Stimulated activated CD8-positive, alpha-beta memory T cell treated with anti-CD3 and anti-CD28 coated beads, Interleukin-4, amount 100 ng/mL, for 1 hour (primary cell): ENCODE measurements around the gene PRKCA.
A peak's percentile ranks its signal among the peaks of the same experiment; 100 is the strongest.
"Not testable (repeated sequence)": the region's sequence is repeated elsewhere in the genome, so short reads cannot be mapped to it uniquely, and the experiment has no call there.

Experiments
- DNase-seq, 2 donors: peaks; one replicate each; pipeline ENCODE4 v3.0.0-alpha.2; 2020; ENCODE audit warnings: low read depth in 2 of 2, low spot score in 1 of 2

PRKCA gene

DNA sequence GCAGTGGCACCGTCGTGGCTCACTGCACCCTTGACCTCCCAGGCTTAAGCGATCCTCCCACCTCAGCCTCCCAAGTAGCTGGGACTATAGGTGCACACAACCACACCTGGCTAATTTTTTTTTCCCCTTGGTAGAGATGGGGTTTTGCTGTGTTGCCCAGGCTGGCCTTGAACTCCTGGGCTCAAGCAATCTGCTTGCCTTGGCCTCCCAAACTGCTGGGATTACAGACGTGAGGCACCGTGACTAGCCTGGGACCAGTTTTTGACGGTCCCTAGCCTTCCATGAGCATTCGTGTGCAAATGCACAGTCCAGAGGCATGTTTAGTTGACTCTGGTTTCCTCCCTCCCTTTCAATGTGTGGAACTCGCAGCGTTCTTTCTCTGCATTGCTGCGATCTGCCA lies 48.2 kb downstream of the PRKCA start:
- DNase-seq = not testable (repeated sequence)

DNA sequence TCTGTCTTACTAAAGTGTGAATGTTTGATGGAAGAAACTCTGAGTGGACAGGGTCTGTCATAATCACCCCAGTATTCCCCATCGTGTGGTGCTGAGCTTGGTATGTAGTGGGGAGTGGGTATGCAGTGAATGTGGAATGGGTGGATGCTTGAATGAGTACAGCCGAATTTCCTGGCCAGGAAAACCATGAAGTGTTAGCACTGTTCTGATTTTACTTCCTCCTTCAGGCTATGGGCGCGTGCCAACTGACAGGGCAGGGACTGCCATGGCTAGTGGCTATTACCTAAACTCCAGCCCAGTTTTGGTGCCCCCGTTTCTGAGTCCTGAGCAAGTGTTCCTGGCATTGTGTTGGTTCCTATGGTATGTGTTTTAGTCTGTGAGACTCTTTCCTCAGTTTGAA lies 48.6 kb downstream of the PRKCA start:
- no peak for DNase-seq

DNA sequence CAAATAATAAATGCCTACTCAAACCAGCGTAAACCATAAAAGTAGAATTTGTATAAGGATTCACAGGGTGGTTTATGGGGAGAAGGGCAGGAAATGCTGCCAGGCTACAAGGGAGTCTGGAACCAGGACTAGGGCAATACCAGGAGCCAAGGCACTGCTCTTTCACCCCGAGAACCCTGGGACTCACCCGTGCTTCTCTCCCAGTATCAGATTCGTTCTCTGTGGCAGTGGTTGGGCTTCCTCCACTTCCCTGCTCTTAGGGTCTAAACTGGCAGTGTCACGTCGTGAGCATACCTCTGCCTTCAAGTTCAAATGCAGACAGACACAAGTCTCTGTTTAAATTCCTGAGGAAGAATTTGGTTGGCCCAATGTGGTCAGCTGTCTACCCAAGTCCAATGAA lies 49.3 kb downstream of the PRKCA start:
- DNase-seq = no peak

DNA sequence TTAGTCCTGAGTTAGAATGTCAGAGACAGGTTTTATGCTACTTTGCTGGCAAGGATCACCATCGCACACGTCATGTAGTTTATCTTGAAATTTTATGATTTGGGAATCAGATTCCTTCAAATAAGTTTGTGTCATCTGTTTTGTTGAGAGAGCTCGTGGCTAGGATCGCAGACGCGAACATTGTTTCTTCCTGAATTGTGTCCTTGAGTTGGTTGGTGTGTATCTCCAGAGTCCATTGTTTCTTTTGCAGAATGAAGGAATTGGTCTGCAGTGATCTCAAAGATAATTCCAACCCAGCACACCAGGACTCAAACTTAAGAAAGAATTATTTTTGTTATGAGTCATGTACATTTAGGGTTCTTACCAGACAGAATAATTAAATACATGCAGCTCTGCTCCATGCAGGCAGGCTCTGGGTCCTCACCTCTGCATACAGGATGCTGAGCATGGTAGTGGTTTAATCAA lies 51.6 kb downstream of the PRKCA start:
- no peak for DNase-seq

DNA sequence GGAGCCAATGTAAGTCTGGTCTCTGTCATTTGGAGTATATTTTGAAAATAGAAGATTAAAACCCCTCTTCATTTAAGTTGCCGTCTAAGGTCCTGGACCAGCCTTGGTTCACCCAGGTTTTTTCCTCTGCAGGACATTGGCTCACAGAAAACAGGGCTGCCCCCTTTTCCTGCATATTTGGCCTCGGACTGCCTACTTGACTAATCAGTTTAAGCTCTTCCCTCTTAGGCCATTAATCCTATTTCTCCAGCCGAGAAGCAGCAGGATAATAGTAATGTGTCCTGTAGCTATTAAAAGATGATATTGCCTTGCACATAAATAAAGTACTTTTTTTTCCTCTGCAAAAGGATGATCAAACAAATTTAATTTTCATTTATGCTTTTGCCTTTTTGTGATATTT lies 52.1 kb downstream of the PRKCA start:
- DNase-seq = no peak

DNA sequence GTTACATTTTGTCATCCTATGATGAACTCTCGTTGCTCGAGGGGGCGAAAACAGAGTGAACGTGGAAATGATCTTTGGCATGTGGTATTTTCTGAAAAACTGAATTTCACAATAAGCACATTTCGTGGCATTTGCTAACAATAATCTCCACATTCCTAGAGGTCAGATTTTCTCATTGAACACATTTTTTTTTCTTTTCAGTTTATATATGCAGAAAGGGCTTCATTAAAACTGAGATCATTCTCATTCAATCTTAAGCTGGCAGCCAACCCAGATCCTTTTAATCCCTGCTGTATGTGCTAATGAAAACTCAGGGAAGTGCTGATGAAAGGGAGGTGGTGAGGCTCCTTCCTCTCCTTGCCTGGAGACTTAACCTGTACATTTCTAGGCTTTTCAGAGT lies 52.6 kb downstream of the PRKCA start:
- no peak for DNase-seq

DNA sequence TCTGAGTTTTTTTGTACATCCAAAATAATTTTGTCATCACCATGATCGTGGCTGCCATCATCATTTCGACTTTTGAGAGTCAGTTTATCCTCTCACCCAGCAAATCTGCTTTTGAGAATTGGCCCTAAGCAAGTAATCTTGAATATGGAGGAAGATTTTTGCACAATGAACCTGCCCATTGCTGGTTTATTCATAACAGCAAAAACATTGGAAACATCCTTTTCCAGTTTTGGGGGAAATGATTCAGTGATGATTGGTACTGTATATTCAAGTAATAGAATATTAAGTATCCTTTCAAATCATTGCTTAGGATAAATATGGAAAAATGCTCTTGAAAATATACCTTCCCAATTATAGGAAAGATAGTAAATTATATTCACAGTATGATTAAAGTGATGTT lies 53.1 kb downstream of the PRKCA start:
- no peak for DNase-seq

DNA sequence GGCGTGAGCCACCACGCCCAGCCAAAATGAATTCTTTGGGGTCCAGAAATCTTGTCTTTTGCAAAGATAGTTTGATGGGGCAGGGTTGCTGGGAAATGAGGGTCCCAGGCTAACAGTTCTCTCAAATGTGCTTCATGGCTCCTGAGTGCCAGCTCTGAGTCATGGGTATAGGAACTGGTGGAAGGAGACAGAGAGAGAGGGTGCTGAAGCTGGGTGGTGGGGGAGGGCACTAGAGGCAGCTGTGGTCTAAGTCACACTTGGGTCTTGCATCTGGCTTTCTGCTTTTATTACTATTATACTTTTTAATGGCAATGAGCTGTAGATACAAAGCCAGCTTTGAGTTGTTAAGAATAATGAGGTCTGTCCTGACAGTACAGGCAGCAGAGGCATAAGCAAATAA lies 54.6 kb downstream of the PRKCA start:
- DNase-seq = no peak

DNA sequence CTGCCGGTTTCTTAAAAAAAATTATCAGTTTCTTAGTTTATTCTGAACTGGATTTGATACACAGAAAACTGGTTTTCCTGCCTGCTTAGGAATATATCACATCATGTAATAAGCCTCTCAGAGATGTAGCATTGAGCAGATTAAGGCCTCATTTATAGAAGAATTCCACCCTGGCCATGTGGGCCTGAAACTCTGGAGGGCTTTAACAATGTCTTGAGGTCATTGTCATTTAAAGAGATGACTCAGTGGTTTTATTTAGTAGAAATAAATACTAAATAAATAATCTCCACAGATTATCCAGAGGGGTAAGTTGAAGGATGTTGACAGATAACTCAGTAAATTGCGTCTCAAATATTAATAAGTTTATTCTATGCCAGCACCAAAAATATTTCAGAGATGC lies 56.9 kb downstream of the PRKCA start:
- no peak for DNase-seq

DNA sequence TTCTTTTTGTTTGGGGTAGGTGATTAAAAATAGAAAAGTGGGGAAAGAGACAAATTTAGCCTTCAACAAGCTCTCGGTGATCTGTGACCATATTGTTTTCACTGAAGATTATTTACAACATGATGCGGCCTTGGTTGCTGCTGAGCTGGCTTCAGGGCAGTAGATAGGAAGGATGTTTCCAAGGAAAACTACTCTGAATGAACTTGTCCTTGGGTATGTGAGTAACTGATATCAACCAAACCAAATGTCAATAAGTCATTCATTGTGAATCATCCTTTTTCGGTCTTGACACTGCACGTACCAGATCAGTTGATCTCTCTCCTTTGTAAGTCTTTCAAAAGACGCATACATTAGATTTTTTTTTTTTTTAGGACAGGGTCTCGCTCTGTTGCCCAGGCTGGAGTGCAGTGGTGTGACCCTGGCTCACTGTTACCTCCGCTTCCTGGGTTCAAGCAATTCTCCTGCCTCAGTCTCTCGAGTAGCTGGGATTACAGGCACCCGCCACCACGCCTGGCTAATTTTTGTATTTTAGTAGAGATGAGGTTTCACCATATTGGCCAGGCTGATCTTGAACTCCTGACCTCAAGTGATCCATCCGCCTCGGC lies 58.6 kb downstream of the PRKCA start:
- not testable (repeated sequence) for DNase-seq

DNA sequence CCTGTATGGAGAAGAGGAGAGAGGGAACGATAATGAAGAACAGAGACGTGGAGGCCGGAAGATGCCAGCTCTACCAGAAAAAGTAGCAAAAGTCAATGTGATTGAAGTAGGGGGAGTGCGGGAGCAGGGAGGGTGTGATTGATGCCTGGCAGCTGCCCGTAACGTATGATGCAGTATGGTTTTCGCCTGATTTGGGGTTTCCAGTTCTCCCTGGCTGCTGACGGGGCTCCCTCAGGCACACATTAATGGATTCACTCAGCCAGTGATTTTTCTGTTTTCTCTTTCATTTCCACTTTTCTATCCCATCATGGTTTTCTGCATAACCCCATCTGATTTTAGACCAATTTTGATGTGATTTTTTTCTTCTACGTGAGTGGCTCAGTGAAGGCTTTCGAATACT lies 62.1 kb downstream of the PRKCA start:
- DNase-seq = no peak

DNA sequence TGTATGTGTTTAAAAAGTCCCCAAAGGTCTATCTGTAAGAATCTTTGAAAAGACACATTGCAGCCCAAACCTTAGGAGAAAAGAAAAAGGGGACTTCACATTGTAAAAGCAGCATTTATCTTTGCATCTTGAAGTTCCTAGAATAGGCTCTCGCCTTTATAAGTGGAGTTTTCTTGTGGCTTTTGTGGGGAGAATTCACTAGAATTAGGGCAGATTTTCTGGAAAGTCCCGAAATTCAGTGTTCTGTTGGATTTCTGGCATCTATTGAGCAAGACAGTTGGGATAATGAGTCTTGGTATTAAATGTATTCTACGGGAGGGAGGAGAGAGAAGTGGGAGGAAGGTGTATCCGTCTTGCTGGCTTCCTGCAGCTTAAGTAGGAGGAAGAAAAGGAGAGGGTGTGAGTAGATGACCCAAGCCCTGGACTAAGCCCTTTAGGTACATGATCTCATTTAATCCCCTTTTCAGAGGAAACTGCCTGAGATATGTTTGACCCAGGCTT lies 62.6 kb downstream of the PRKCA start:
- DNase-seq = no peak

DNA sequence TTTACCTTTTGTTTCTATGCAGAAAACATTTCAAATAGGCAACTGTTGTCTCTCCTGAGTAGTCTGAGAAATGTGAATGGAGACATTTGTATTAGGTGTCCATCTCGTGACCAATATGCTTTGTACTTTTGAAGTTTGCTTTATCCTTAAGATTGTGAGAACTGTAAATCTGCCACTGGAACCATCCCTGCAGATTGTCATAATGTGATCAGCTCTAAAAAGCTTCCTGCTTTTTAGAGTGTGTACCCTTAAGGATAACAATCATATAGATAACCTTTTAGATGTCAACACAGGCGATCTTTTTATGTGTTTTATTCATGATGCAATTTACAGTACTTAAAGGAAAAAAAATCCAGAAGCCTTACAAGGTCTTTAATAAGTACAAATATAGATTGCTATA lies 63.5 kb downstream of the PRKCA start:
- DNase-seq = no peak

DNA sequence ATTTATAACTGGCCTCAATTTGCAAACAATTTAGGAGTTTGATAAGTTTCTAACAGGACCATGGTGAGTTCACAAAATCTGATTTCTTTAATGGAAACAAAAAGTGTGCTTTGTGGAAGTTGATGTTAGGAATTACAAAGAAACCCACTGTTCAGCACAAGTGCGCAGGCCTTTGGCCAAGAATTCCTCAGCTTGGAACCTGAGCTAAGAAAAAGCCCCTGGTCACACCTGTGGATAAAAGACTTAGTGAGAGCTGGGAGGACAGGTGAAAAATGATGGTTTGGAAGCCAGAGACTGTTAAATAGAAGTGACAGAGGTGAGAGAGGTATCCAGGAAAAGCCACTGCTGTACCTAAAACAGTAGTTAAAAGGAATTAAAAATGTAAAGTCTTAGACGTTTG lies 64.7 kb downstream of the PRKCA start:
- no peak for DNase-seq

DNA sequence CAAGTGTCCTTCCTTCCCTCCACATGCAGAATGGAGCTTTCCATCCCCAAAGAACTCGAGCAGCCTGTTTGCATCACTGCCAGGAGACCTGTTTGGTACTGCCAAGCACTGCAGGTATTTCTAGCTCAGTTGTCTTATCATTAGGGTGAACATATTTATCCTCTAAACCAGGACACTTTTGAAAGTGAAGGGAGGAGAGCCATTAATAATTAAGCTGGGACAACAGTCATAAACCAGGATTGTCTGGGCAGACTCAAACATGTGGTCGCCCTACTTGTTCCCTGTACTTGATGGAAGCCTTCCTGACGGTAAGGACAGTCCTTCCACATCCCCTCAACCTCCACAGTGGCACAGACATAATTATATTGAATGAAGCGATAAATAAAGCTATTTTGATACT lies 67.4 kb downstream of the PRKCA start:
- DNase-seq = no peak

DNA sequence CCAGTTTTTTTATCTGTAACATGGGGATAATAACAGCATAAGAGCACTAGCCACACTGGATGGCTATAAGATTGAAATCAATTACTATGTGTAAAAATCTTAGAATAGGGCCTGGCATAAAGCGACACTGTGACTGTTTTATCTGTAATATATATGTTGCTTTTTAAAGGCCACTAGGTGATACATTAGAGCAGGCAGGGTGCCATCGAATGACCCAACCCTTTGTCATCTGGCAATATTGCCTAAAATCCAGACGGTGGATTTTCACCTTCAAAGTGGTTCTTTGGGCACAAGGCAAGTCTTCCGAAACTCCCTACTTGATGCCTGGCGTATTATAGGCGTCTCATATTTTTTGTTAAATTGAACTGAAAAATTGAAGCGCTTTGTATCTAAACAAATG lies 69.1 kb downstream of the PRKCA start:
- DNase-seq = no peak

DNA sequence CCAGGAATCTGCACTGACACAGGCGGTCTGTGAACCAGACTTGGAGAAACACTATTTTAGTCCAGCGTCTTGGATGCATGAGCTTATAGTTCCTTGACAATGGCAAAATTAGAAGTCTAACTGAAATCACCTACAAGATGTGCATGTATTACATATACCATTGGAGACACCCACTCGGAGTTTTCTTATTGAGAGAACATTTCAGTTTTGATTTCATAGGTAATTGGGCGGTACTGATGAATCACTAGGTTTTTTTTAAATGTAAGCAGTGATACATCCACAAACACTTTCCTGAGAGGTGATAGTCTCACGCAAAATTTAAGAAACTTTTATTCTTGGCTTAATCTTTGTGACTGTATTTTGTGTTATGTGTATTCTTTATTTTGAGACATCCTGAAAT lies 69.8 kb downstream of the PRKCA start:
- no peak for DNase-seq

DNA sequence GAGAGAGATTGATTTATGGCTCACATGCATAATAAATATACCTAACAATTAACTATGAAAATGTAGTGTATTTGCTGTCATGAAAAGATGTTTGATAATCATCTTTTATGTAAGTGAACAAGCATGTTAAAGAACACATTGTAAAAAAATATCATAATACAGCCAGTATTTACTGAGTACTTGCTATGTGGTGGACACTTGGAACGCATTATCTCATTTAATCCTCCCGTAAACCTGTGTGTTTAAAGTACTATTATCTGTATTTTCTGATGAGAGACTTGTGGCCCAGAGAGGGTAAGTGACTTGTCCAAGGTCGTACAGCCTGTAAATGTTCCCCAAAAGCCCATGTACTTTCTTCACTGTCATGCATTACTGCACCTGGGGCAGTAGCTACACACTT lies 70.7 kb downstream of the PRKCA start:
- no peak for DNase-seq

DNA sequence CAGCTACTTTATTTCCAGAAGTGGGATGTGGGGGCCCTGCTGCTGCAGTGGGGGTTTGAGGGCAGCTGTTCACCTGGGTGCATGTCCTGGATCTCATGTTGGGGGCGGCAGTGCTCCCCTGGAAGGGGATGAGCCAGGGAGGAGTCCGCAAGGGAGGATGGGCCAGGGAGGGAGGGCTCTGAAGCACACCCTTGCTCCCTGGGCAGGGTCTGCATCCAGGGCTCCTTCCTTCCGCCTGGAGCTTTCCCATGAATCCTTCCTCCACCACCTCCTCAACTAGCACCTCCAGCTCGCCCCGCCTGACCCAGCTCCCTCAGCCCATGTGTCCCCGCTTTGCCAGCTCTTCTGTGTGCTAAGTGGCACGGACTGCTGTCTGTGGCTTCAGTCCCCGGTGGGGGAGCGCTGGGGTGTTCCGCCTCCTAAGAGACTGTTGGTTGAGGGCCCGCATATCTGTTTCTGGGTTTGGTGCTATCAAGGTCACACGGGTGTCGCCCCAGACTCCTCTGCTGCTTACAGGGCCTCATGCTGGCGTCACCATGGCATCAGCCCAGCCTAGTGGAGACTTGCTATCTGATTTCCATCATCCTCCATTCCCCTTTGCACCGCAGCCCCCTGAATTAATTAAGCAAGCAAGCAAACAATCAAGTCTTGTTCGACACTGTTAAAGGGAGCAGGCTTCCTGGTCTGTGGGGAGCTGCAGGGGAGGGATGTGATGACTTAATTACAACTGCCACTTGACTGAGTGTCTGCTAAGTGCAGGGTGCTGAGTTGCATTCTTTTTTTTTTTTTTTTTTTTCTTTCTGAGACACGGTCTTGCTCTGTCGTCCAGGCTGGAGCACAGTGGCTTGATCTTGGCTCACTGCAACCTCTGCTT lies 71.8 kb downstream of the PRKCA start:
- DNase-seq = peak; percentile 14 to 49

DNA sequence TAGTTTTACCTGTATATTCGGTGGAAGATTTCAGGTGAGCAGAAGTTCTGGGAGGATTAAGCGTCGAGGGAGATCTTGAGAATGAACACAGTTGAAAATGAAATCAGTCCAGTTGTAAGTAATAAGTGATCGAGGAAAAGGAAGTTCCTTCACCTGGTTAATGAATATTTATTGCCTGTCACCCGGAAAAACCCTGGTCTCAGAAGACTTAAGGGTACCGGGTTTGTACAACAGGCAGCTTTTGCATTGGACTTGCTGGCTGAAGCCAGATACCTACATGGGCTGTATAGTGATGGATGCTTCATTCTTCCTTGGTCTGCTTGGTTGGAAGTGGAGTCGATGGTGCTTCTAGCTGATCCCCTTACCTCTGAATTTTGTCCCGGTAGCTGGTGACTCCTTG lies 72.7 kb downstream of the PRKCA start:
- DNase-seq = no peak

DNA sequence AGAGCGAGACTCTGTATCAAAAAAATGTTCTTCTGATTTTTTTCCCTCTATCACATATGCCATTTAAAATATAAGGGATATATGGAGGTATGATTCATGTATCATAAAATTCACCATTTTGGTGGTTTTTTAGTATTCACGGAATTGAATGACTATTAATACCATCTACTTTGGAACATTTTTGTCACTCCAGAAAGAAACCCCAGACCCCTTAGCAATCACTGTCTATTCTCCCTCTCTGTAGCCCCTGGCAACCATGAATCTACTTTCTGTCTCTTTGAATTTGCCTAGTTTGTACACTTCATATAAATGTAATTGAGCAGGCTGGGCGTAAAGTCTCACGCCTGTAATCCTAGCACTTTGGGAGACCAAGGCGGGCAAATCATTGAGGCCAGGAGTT lies 75.9 kb downstream of the PRKCA start:
- no peak for DNase-seq

DNA sequence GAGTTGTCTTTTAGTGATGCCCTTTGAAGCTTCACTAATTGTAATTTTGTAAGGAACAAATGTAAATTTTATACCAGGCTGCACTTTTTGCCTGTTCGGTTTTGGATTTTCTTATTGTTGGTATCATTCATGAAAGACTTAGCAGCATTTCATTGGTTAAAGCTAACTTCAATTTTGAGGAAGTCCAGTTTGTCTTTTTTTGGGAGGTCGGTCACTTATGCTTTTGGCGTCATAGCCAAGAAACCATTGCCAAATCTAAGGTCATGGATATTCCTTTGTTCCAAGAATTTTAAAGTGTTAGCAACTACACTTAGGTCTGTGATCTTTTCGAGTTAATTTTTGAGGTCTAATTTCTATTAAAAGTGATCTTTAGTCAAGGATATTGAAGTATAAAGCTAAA lies 77.1 kb downstream of the PRKCA start:
- DNase-seq = no peak

DNA sequence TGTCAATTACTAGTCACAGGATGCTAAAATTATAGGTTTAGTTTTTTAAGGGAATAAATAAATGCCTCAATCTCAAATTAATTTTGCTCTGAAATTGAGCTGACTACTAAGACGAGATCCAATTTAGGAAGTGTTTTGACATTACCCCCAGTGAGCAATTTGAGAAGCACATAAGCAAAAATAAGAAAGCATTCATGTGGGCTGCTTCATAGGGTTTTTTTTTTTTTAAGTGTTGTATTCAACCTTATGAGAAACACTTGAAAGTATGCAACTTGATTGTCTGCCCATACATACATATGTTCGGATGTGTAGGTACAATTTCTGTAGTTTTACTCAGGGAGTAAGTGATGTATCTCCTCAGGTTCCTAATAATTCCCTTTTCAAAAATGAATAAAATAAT lies 77.6 kb downstream of the PRKCA start:
- no peak for DNase-seq
